Duodenal mucosa (tissue), 2 donors: Measurements from ENCODE around the gene ALLC.

Experiments used
- H3K27ac ChIP-seq: one replicate; pipeline ENCODE4 v1.7.0; 2013; ENCODE audit warnings: low read depth, low read length
- H3K27me3 ChIP-seq, 2 donors: one replicate each; pipeline ENCODE4 v1.7.0; 2013; ENCODE audit warnings: low read length in 2 of 2, control low read depth in 1 of 2; ENCODE audit not compliant: insufficient read depth in 2 of 2, control insufficient read depth in 1 of 2
- H3K36me3 ChIP-seq, 2 donors: one replicate each; pipeline ENCODE4 v1.7.0; 2013; ENCODE audit warnings: low read length in 2 of 2, control low read depth in 1 of 2; ENCODE audit not compliant: insufficient read depth in 2 of 2, control insufficient read depth in 1 of 2
- H3K4me1 ChIP-seq, 2 donors: one replicate each; pipeline ENCODE4 v1.7.0; 2013; ENCODE audit warnings: low read length in 2 of 2, control low read depth in 1 of 2; ENCODE audit not compliant: insufficient read depth in 2 of 2, control insufficient read depth in 1 of 2
- H3K4me3 ChIP-seq, 2 donors: one replicate each; pipeline ENCODE4 v1.7.0; 2013; ENCODE audit warnings: low read length in 2 of 2, low read depth in 1 of 2
- H3K9ac ChIP-seq, 2 donors: one replicate each; pipeline ENCODE4 v1.7.0; 2013; ENCODE audit warnings: low read length in 2 of 2, low read depth in 1 of 2
- H3K9me3 ChIP-seq, 2 donors: one replicate each; pipeline ENCODE4 v1.7.0; 2013; ENCODE audit warnings: low read length in 2 of 2, control low read depth in 1 of 2; ENCODE audit not compliant: control insufficient read depth in 1 of 2

Gene ALLC

GRCh38 chr2:3696545-3696944 lies 38.5 kb downstream of the ALLC start:
- Histone ChIP-seq H3K4me3 (no peak overlapping the region), H3K9ac (no peak overlapping the region), H3K9me3 (no peaks in the 10 kb centered on the region), H3K4me1 (no peaks in the 10 kb centered on the region), H3K36me3 (no peaks in the 10 kb centered on the region), H3K27ac (no peak overlapping the region), H3K27me3 (no peaks in the 10 kb centered on the region)

- H3K27me3 ChIP-seq = peaks cover 0 to 9% of the 10 kb centered on the region in 2 donors
- no peaks in the 10 kb centered on the region for H3K9me3 ChIP-seq
- H3K4me3 ChIP-seq = no peak overlapping the region
- no peaks in the 10 kb centered on the region for H3K36me3 ChIP-seq
- H3K4me1 ChIP-seq = no peaks in the 10 kb centered on the region
- H3K27ac ChIP-seq = no peak overlapping the region
- H3K9ac ChIP-seq = no peak overlapping the region
Measured at GRCh38 chr2:3701071-3701470, 43.1 kb downstream of the ALLC start.

DNA sequence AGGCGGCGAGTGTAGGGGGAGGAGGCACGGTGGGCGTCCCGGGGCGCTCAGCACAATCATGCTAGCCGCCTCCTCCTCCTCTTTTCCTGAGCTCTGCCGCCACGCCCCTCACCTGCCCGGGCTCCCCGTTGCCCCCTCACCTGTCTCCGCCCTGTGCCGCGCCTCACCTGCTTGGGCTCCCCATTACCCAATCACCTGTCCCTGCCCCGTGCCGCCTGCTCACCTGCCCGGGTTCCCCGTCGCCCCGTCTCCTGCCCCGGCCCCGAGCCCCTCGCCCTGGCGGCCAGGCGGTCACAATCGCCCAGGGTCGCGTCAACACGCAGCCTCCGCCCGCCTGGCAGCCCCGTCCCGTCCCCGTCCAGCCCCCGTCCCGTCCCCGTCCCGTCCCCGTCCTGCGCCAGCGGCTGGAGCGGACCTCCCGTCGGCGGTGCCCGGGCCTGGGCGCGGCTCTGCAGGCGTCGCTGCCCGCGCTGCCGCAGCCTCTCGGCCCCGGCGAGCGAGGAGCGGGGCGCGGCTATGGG lies 45.3 kb downstream of the ALLC start, which contains the start of gene DCDC2C:
Gene DCDC2C, plus strand, starts transcription at position 340 of the 521 bp plus-strand sequence. Its CDS starts 177 bp downstream, at position 517.
- no peak within 1 kb of the TSS for H3K9ac ChIP-seq
- H3K27ac ChIP-seq = no peak within 1 kb of the TSS
- no peaks in the 10 kb centered on the region for H3K4me1 ChIP-seq
- no peaks in the 10 kb centered on the region for H3K36me3 ChIP-seq
- H3K27me3 ChIP-seq = peaks cover 0 to 9% of the 10 kb centered on the region in 2 donors
- H3K4me3 ChIP-seq = no peak within 1 kb of the TSS
- H3K9me3 ChIP-seq = no peaks in the 10 kb centered on the region

GRCh38 chr2:3703757-3704355 lies 45.9 kb downstream of the ALLC start:
- Histone ChIP-seq H3K9ac (no peak overlapping the region), H3K4me1 (no peaks in the 10 kb centered on the region), H3K27me3 (peaks cover 0 to 9% of the 10 kb centered on the region in 2 donors), H3K4me3 (no peak overlapping the region), H3K27ac (no peak overlapping the region), H3K9me3 (no peaks in the 10 kb centered on the region), H3K36me3 (no peaks in the 10 kb centered on the region)

DNA sequence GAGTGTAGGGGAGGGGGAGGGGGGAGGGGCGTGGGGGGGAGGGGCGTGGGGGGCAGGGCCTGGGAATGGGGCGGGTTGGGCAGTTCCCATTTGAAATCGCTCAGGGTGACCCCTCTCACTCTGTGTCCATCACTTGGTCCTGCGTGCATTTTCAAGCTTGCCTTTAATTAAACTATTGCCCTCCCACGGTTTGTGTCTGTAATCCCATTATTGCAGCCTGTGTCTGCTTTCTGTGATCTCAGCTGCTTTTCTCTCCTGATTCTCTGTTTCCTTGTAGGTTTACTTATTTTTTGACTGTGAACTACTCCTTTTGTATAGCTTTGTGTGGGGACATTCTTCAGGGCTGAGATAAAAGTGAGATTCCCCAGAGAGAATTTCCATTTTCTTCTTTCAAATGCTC lies 46.7 kb downstream of the ALLC start:
- H3K27me3 ChIP-seq = peaks cover 0 to 9% of the 10 kb centered on the region in 2 donors
- H3K4me3 ChIP-seq = no peak overlapping the region
- H3K36me3 ChIP-seq = no peaks in the 10 kb centered on the region
- no peak overlapping the region for H3K27ac ChIP-seq
- H3K9me3 ChIP-seq = no peaks in the 10 kb centered on the region
- no peaks in the 10 kb centered on the region for H3K4me1 ChIP-seq
- no peak overlapping the region for H3K9ac ChIP-seq

GRCh38 chr2:3705782-3706181 lies 47.8 kb downstream of the ALLC start:
- Histone ChIP-seq H3K9ac (no peak overlapping the region), H3K4me3 (no peak overlapping the region), H3K27me3 (peaks cover 0 to 9% of the 10 kb centered on the region in 2 donors), H3K4me1 (no peaks in the 10 kb centered on the region), H3K36me3 (no peaks in the 10 kb centered on the region), H3K9me3 (no peaks in the 10 kb centered on the region), H3K27ac (no peak overlapping the region)

DNA sequence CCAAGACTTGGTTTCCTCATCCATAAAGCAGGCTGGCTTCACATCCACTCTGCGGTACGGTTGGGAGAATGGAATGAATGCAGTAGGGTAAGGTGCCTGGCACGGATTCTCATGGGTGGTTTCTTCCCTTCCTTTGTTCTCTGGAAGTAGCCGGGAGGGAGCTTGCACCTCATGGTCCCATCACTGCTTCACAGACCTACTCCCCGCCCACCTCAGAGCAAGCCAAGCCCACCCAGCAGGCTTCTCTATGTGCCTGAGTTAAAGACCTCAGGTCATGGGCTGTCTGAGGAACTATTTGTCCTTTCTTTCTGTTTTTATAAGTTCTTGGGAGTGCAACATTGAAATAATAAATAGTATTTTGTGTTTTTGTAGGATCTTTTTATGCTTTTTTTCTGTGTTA lies 48.9 kb downstream of the ALLC start:
- Histone ChIP-seq H3K36me3 (no peaks in the 10 kb centered on the region), H3K27me3 (peaks cover 0 to 9% of the 10 kb centered on the region in 2 donors), H3K27ac (no peak overlapping the region), H3K4me3 (no peak overlapping the region), H3K9me3 (no peaks in the 10 kb centered on the region), H3K9ac (no peak overlapping the region), H3K4me1 (no peaks in the 10 kb centered on the region)

DNA sequence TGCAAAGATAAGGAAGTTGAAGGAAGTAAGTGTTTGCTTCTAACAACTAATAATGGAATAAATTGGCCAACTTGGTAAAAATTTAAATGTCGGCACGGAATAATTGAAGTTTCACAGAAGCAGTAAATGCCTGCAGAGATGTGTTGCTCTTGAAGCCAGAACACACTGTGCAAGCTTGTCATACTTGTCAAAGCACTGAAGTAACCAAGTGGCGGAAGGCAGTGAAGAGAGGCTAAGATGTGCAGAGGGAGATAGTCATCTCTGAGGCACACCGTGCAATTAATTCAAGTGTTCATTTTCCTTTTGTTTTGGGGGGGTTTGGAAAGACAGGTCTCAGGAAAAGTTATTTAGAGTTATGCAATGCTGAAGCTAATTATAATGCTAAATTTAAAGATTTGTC lies 50.6 kb downstream of the ALLC start:
- Histone ChIP-seq H3K9me3 (no peaks in the 10 kb centered on the region), H3K36me3 (no peaks in the 10 kb centered on the region), H3K27ac (no peak overlapping the region), H3K9ac (no peak overlapping the region), H3K27me3 (peaks cover 0 to 8% of the 10 kb centered on the region in 2 donors), H3K4me3 (no peak overlapping the region), H3K4me1 (no peaks in the 10 kb centered on the region)

DNA sequence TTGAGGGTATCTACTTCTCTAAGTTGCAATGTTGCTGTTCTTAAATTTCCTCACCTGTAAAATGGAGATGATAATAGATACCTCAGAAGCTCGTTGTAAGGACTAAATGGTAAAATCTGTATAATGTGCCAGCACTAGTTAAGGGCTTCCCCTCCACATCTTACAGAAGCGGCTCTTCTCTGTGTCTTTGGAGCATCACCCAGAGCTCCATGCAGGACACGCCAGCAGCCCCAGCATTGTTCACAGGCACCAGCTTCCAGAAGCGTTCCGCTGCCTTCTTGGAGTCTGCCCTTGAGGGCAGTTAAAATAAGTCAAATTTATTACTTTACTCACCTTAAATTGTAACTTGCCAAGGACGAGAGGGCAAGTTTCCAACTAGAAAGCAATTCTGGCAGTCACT lies 51.2 kb downstream of the ALLC start:
- Histone ChIP-seq H3K36me3 (no peaks in the 10 kb centered on the region), H3K9me3 (no peaks in the 10 kb centered on the region), H3K4me3 (no peak overlapping the region), H3K4me1 (no peaks in the 10 kb centered on the region), H3K27ac (no peak overlapping the region), H3K9ac (no peak overlapping the region), H3K27me3 (peaks cover 0 to 4% of the 10 kb centered on the region in 2 donors)

DNA sequence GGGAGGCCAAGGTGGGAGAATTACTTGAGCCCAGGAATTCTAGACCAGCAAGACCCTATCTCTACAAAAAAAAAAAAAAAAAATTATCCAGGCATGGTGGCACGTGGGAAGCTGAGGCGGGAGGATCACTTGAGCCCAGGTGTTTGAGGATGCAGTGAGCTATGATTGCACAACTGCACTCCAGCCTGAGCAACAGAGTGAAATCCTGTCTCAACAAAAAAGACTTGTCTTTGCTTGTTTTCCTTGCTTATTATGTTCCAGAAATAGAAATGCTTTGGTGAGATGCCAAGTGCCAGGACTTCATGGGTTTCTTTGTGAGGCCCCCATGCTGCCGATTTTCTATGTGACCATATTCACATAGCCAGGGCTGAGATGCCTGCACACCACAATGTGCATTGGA lies 54.4 kb downstream of the ALLC start:
- Histone ChIP-seq H3K4me1 (no peaks in the 10 kb centered on the region), H3K27me3 (no peaks in the 10 kb centered on the region), H3K36me3 (no peaks in the 10 kb centered on the region), H3K4me3 (no peak overlapping the region), H3K9me3 (no peaks in the 10 kb centered on the region), H3K27ac (no peak overlapping the region), H3K9ac (no peak overlapping the region)
